Fibroblast of lung (primary cell): Measurements from ENCODE around the gene ZBP1. TPM values are rescaled to one million over a fixed set of nuclear protein-coding genes. Genes with fewer than 3 reads are reported as not detected.

Source experiments
- DNase-seq, 2 donors: peaks; one replicate each; pipeline versions ENCODE4 v3.0.0 to v3.0.0-alpha.2; 2010; ENCODE audit warnings: low read depth in 2 of 2
- H2AFZ ChIP-seq: 2 replicates; pipeline ENCODE4 v1.5.1; 2012; ENCODE audit warnings: low read length, control low read depth, inconsistent platforms
- H3K27ac ChIP-seq: 2 replicates; pipeline ENCODE4 v1.5.1; 2011; ENCODE audit warnings: low read length, control low read depth; ENCODE audit not compliant: insufficient read depth
- H3K27me3 ChIP-seq: 2 replicates; pipeline ENCODE4 v1.5.1; 2011; ENCODE audit warnings: mild to moderate bottlenecking, low read length; ENCODE audit not compliant: control insufficient read depth, insufficient read depth
- H3K36me3 ChIP-seq: 2 replicates; pipeline ENCODE4 v1.5.1; 2011; ENCODE audit warnings: low read length; ENCODE audit not compliant: control insufficient read depth, insufficient read depth
- H3K4me1 ChIP-seq: 2 replicates; pipeline ENCODE4 v1.5.1; 2011; ENCODE audit warnings: low read length; ENCODE audit not compliant: control insufficient read depth, insufficient read depth; ENCODE audit errors: extremely low read depth
- H3K4me2 ChIP-seq: 2 replicates; pipeline ENCODE4 v1.5.1; 2011; ENCODE audit warnings: low read length, control low read depth; ENCODE audit not compliant: insufficient read depth; ENCODE audit errors: extremely low read depth
- H3K4me3 ChIP-seq, 4 experiments: fragments of 200-600 bp in 1 of 4; sonication (generic) in 1 of 4; replicated peaks in 1 of 4; 2 replicates each; pipeline ENCODE4 v1.5.1; 2011 to 2016; ENCODE audit warnings: low read length in 4 of 4, low read depth in 3 of 4, mild to moderate bottlenecking in 3 of 4, control low read depth in 2 of 4, inconsistent platforms in 1 of 4, mixed read lengths in 1 of 4; ENCODE audit not compliant: insufficient read depth in 1 of 4; ENCODE audit errors: control extremely low read depth in 1 of 4
- H3K79me2 ChIP-seq: 2 replicates; pipeline ENCODE4 v1.5.1; 2012; ENCODE audit warnings: mild to moderate bottlenecking, low read length, inconsistent platforms; ENCODE audit not compliant: control insufficient read depth, insufficient read depth
- H3K9ac ChIP-seq: 2 replicates; pipeline ENCODE4 v1.5.1; 2011; ENCODE audit warnings: mild to moderate bottlenecking, low read length, control low read depth; ENCODE audit not compliant: insufficient read depth
- H3K9me3 ChIP-seq: 2 replicates; pipeline ENCODE4 v1.5.1; 2012; ENCODE audit warnings: low read depth, low read length; ENCODE audit not compliant: control insufficient read depth, insufficient read depth
- H4K20me1 ChIP-seq: 2 replicates; pipeline ENCODE4 v1.5.1; 2011; ENCODE audit warnings: low read length; ENCODE audit not compliant: control insufficient read depth, insufficient read depth; ENCODE audit errors: extremely low read depth
- EZH2 ChIP-seq: IDR thresholded peaks from 2 replicates; pipeline ENCODE4 v1.5.1; 2012; ENCODE audit warnings: low read length, control low read depth, mild to moderate bottlenecking; ENCODE audit errors: missing control alignments
- polyA plus RNA-seq, 2 donors: library from polyadenylated mRNA; depleted of rRNA in 1 of 2; stranded (reverse) in 1 of 2; unstranded in 1 of 2; fragments of >200 nt; gene quantifications; 2 replicates each; pipeline ENCODE4 v1.2.1, GENCODE V29; 2011 to 2012; ENCODE audit warnings: missing spikeins in 1 of 2
- total RNA-seq: library from RNA; depleted of rRNA; stranded (reverse); fragments of >200 nt; gene quantifications from 2 replicates; pipeline ENCODE4 v1.2.1, GENCODE V29; 2014
- TF ChIP-seq, protein P1 (sequence below), 2 donors: IDR thresholded peaks in 1 of 2; conservative IDR thresholded peaks in 1 of 2; 1 replicate in 1 of 2; 2 replicates in 1 of 2; pipeline ENCODE4 v1.5.1; 2011 to 2012; ENCODE audit warnings: low read length in 2 of 2, control low read depth in 1 of 2, inconsistent platforms in 1 of 2, low read depth in 1 of 2, mild to moderate bottlenecking in 1 of 2

The ZBP1 gene
- total and polyA plus RNA-seq, 2 donors (not counting 1 experiment from before 2014, with no cell fraction given): not detected

DNA sequence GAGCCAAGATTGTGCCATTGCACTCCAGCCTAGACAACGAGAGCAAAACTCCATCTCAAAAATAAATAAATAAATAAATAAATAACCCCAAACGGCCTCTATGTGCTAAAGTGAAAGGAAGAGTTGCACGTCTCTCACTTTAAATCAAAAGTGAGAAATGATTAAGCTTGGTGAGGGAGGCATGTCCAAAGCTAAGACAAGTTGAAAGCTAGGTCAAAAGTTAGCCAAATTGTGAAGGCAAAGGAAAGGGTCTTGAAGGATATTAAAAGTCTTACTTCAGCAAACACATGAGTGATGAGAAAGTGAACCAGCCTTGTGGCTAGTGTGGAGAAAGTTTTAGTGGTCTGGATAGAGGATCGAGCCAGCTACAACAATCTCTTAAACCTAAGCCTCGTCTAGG is 14.3 kb downstream of the ZBP1 start:
- DNase-seq: no peak
- H3K4me1 ChIP-seq: no peaks in the 10 kb centered on the region
- no peak overlapping the region for H3K4me2 ChIP-seq
- no peak overlapping the region for H2AFZ ChIP-seq
- no peak overlapping the region for H3K27ac ChIP-seq
- H3K9me3 ChIP-seq: no peaks in the 10 kb centered on the region
- no peak overlapping the region for H3K4me3 ChIP-seq
- no peak overlapping the region for H3K9ac ChIP-seq
- H4K20me1 ChIP-seq: no peaks in the 10 kb centered on the region
- TF ChIP-seq EZH2: no peak
- TF ChIP-seq, protein P1, sequence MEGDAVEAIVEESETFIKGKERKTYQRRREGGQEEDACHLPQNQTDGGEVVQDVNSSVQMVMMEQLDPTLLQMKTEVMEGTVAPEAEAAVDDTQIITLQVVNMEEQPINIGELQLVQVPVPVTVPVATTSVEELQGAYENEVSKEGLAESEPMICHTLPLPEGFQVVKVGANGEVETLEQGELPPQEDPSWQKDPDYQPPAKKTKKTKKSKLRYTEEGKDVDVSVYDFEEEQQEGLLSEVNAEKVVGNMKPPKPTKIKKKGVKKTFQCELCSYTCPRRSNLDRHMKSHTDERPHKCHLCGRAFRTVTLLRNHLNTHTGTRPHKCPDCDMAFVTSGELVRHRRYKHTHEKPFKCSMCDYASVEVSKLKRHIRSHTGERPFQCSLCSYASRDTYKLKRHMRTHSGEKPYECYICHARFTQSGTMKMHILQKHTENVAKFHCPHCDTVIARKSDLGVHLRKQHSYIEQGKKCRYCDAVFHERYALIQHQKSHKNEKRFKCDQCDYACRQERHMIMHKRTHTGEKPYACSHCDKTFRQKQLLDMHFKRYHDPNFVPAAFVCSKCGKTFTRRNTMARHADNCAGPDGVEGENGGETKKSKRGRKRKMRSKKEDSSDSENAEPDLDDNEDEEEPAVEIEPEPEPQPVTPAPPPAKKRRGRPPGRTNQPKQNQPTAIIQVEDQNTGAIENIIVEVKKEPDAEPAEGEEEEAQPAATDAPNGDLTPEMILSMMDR (conservative IDR thresholded peaks at IDR 0.05 in 1 of 2, IDR thresholded peaks at IDR 0.05 in 1 of 2; ENCODE audit: low read depth in 1 of 2, low read length in 2 of 2): no peak
- H3K27me3 ChIP-seq: no peaks in the 10 kb centered on the region
- no peaks in the 10 kb centered on the region for H3K79me2 ChIP-seq
- no peaks in the 10 kb centered on the region for H3K36me3 ChIP-seq

DNA sequence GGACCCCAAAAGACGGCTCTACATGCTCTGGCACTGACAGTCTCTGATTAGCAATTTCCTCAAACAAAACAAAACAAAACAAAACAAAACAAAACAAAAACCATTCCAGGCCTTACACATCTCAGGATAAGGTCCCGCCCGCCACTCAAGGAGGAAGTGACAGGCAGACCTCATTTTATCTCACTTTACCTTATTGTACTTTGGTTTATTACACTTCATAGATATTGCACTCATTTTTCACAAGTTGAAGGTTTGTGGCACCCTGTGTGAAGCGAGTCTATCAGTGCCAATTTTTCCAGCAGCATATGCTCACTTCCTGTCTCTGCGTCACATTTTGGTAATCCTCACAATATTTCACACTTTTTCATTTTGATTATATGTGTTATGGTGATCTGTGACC is 15.2 kb downstream of the ZBP1 start:
- H3K9me3 ChIP-seq: no peaks in the 10 kb centered on the region
- H3K36me3 ChIP-seq: no peaks in the 10 kb centered on the region
- no peak for DNase-seq
- no peak overlapping the region for H3K4me3 ChIP-seq
- TF ChIP-seq, protein P1 (conservative IDR thresholded peaks at IDR 0.05 in 1 of 2, IDR thresholded peaks at IDR 0.05 in 1 of 2; ENCODE audit: low read depth in 1 of 2, low read length in 2 of 2): no peak
- TF ChIP-seq EZH2: no peak
- no peaks in the 10 kb centered on the region for H3K4me1 ChIP-seq
- no peaks in the 10 kb centered on the region for H3K79me2 ChIP-seq
- no peak overlapping the region for H3K4me2 ChIP-seq
- H2AFZ ChIP-seq: no peak overlapping the region
- no peaks in the 10 kb centered on the region for H4K20me1 ChIP-seq
- no peak overlapping the region for H3K27ac ChIP-seq
- H3K9ac ChIP-seq: no peak overlapping the region
- H3K27me3 ChIP-seq: no peaks in the 10 kb centered on the region

DNA sequence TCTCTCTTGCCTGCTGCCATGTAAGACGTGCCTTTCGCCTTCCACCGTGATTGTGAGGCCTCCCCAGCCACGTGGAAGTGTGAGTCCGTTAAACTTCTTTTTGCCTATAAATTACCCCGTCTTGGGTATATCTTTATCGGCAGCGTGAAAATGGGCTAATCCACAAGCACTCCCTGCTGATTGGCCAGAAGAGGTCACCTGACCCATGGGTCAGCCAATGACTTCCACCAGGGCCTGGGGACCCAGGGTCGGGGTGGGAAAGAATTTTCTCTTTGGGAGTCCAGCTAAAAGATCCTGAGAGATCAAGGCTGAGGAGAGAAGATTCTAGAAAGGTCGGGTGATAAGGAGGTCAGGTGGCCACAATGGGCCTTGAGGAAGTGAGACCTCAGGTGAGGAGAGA is 17.1 kb downstream of the ZBP1 start:
- no peak overlapping the region for H3K4me3 ChIP-seq
- H3K9me3 ChIP-seq: no peaks in the 10 kb centered on the region
- H3K36me3 ChIP-seq: no peaks in the 10 kb centered on the region
- no peak overlapping the region for H2AFZ ChIP-seq
- H3K79me2 ChIP-seq: no peaks in the 10 kb centered on the region
- H4K20me1 ChIP-seq: no peaks in the 10 kb centered on the region
- H3K9ac ChIP-seq: no peak overlapping the region
- H3K4me1 ChIP-seq: no peaks in the 10 kb centered on the region
- no peak for DNase-seq
- no peak overlapping the region for H3K4me2 ChIP-seq
- no peak overlapping the region for H3K27ac ChIP-seq
- TF ChIP-seq, protein P1 (conservative IDR thresholded peaks at IDR 0.05 in 1 of 2, IDR thresholded peaks at IDR 0.05 in 1 of 2; ENCODE audit: low read depth in 1 of 2, low read length in 2 of 2): no peak
- TF ChIP-seq EZH2: no peak
- no peaks in the 10 kb centered on the region for H3K27me3 ChIP-seq
